Chondrocyte (in vitro differentiated cells): ENCODE measurements around the gene CHD9. TPM values are rescaled to one million over a fixed set of nuclear protein-coding genes. Genes with fewer than 3 reads are reported as not detected.

Experiments used
- DNase-seq: peaks from one replicate; pipeline ENCODE4 v3.0.0; 2021; ENCODE audit warnings: mixed read lengths, low spot score
- H3K27ac Mint-ChIP-seq: one replicate; pipeline ENCODE4 v1.8.0; 2021; ENCODE audit warnings: mild to moderate bottlenecking, moderate library complexity, mixed read lengths; ENCODE audit not compliant: unreplicated experiment
- H3K27me3 Mint-ChIP-seq: 2 replicates; pipeline ENCODE4 v1.8.0; 2021; ENCODE audit warnings: low read depth, mixed read lengths
- H3K36me3 Mint-ChIP-seq: 2 replicates; pipeline ENCODE4 v1.8.0; 2021; ENCODE audit warnings: low read depth, mixed read lengths
- H3K4me1 Mint-ChIP-seq: 2 replicates; pipeline ENCODE4 v1.8.0; 2021; ENCODE audit warnings: low read depth, mild to moderate bottlenecking, mixed read lengths
- H3K4me3 Mint-ChIP-seq: one replicate; pipeline ENCODE4 v1.8.0; 2021; ENCODE audit warnings: mild to moderate bottlenecking, moderate library complexity, mixed read lengths; ENCODE audit not compliant: unreplicated experiment
- H3K9me3 Mint-ChIP-seq: 2 replicates; pipeline ENCODE4 v1.8.0; 2021; ENCODE audit warnings: low read depth, mixed read lengths
- long read RNA-seq: library from polyadenylated mRNA; stranded (forward); transcript quantifications from one replicate; pipeline ENCODE4 v2.0.0, GENCODE V29; 2021
- total RNA-seq: library from RNA; stranded (reverse); gene quantifications from 3 replicates; pipeline ENCODE4 v1.2.1, GENCODE V29; 2021
- TF ChIP-seq, protein P1 (sequence below): fragments of 200-600 bp; sonication (generic); IDR thresholded peaks from 2 replicates; pipeline ENCODE4 v1.5.0; 2021; ENCODE audit warnings: antibody characterized with exemption, mild to moderate bottlenecking, moderate library complexity

CHD9 gene, protein sequence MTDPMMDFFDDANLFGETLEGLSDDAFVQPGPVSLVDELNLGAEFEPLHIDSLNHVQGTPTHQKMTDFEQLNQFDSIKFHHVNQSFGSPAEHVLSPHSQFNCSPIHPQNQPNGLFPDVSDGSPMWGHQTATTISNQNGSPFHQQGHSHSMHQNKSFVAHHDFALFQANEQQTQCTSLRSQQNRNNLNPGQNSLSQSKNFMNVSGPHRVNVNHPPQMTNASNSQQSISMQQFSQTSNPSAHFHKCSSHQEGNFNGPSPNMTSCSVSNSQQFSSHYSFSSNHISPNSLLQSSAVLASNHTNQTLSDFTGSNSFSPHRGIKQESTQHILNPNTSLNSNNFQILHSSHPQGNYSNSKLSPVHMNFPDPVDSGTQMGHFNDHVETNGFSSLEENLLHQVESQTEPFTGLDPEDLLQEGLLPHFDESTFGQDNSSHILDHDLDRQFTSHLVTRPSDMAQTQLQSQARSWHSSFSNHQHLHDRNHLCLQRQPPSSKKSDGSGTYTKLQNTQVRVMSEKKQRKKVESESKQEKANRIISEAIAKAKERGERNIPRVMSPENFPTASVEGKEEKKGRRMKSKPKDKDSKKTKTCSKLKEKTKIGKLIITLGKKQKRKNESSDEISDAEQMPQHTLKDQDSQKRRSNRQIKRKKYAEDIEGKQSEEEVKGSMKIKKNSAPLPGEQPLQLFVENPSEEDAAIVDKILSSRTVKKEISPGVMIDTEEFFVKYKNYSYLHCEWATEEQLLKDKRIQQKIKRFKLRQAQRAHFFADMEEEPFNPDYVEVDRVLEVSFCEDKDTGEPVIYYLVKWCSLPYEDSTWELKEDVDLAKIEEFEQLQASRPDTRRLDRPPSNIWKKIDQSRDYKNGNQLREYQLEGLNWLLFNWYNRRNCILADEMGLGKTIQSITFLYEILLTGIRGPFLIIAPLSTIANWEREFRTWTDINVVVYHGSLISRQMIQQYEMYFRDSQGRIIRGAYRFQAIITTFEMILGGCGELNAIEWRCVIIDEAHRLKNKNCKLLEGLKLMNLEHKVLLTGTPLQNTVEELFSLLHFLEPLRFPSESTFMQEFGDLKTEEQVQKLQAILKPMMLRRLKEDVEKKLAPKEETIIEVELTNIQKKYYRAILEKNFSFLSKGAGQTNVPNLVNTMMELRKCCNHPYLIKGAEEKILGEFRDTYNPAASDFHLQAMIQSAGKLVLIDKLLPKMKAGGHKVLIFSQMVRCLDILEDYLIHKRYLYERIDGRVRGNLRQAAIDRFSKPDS (N-terminal part only)
- total RNA-seq: 68.6 to 116 TPM (median 72.7 TPM) in 3 replicates
- long read RNA-seq, partial matches to known transcripts: 5 of 11 reads
- long read RNA-seq, other reads (novel, unspliced or antisense): 5 of 11 reads

DNA sequence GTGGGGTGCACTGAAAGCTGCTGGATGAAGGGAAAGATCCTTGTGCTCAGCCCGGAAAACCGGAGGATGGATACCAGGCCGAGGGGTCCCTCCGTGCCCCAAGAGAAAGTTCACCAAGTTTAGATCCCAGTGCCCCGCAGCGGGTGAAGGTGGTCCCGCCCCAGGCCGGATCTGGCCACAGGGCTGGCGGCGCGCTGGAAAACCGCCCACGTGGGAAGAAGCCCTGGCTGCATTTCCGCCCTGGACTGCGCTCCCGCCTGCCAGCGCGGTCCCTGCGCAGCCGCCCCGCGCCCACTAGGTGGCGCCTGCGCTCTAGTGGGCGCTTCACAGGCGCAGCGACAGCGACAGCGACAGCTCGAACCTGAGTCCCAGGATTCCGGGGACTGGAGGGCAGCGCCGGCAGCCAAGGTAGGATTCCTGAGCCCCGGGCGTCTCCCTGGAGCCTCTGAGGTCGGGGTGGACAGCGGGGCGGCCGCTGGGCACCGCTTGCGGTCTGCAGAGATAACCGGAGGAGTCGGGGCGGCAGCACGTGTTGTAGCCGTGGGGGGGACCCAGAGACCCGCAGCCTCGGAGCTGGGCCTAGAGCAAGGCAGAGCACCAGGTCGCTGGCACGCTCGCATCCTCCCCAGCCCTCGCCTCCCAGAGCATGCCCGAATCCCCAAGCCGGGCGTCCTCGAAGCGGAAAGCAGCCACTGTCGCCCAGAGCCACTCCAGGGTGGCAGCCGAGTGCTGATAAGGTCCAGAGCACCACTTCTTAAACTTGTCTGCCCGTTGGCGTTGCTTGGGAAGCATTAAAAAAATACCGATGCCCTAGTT lies at the start of gene CHD9:
TSS of gene CHD9 (plus strand) at position 322 of the 816 bp plus-strand sequence. CDS start 101,099 bp downstream, outside the sequence.
- Mint-ChIP-seq H3K4me1 (peaks cover 48% of the 10 kb centered on the region), H3K36me3 (peaks cover 2% of the 10 kb centered on the region), H3K27ac (peak within 1 kb of the TSS; percentile 97), H3K9me3 (no peaks in the 10 kb centered on the region), H3K27me3 (no peaks in the 10 kb centered on the region), H3K4me3 (peak within 1 kb of the TSS; percentile 86)
- TF ChIP-seq, protein P1, sequence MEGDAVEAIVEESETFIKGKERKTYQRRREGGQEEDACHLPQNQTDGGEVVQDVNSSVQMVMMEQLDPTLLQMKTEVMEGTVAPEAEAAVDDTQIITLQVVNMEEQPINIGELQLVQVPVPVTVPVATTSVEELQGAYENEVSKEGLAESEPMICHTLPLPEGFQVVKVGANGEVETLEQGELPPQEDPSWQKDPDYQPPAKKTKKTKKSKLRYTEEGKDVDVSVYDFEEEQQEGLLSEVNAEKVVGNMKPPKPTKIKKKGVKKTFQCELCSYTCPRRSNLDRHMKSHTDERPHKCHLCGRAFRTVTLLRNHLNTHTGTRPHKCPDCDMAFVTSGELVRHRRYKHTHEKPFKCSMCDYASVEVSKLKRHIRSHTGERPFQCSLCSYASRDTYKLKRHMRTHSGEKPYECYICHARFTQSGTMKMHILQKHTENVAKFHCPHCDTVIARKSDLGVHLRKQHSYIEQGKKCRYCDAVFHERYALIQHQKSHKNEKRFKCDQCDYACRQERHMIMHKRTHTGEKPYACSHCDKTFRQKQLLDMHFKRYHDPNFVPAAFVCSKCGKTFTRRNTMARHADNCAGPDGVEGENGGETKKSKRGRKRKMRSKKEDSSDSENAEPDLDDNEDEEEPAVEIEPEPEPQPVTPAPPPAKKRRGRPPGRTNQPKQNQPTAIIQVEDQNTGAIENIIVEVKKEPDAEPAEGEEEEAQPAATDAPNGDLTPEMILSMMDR: peak; percentile 100
- peak; percentile 95 for DNase-seq

DNA sequence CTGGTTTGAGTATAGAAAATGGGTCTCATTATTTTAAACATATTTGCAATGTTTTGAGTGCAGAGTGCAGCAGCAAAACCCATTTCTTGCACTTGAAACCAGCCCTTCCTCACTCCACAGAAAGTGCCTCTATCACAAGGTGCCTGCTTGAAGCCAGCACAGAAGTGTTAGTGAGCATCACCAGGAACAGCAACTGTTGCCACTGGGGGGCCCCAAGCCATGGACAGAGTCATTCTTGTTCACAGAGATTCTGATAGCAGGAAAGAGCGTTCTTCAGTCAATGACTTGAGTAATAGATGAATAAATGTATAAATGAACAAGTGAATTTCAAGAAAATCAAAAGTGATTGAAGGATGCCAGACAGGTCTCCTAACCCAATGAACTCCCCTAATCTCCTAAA lies 47.7 kb upstream of the CHD9 start:
- no peaks in the 10 kb centered on the region for H3K4me1 Mint-ChIP-seq
- H3K27ac Mint-ChIP-seq: no peak overlapping the region
- no peak overlapping the region for H3K4me3 Mint-ChIP-seq
- peaks cover 11% of the 10 kb centered on the region for H3K9me3 Mint-ChIP-seq
- peaks cover 24% of the 10 kb centered on the region for H3K27me3 Mint-ChIP-seq
- TF ChIP-seq, protein P1: no peak
- no peak for DNase-seq
- H3K36me3 Mint-ChIP-seq: no peaks in the 10 kb centered on the region

DNA sequence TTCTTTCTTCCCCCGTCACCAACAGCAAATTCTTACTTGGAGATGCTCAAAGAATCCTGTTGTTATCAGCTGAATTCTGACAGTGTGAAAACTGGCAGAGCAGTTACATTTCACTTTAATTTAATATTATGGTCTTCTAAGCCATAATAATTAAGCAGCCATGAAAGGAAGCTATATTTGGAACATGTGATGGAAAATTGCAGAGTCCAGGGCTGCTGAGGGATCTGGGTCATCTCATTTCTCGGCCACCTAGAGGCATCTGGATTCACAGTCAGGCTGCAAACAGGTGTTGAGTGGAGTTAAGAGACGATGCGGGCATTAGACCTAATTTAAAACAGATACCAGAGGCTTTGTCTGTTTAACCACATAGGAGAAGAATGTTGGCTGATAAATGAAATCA lies 40.5 kb upstream of the CHD9 start:
- Mint-ChIP-seq H3K9me3 (peaks cover 3% of the 10 kb centered on the region), H3K27me3 (peaks cover 18% of the 10 kb centered on the region), H3K36me3 (peaks cover 2% of the 10 kb centered on the region), H3K4me1 (no peaks in the 10 kb centered on the region), H3K4me3 (no peak overlapping the region), H3K27ac (no peak overlapping the region)
- TF ChIP-seq, protein P1: no peak
- DNase-seq: no peak

DNA sequence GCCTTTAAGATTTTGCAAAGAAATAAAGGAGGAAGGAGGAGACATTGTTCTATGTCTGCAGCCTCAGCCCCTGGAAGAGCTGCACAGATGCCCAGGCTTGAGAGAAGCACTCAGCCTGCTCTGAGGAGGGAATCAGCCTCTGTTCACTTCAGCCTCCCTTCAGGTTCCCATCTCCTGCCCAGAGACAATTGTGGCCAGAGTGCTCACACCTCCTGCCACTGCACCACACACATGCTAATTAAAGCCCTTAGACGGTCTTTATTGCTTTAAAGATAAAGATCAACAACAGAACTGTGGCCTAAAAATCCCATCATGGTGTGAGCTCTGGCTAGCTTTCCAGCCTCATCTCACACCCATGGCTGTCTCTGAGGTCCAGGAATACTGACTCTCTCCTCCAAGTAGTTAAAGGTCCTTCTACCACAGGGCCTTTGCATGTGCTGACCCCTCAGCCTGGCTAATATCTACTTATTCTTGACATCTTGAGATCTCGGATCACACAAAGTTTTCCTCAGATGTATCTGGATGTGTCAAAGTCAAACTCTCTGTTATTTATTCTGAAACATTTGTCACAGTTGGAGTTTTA lies 35.9 kb upstream of the CHD9 start:
- Mint-ChIP-seq H3K9me3 (no peaks in the 10 kb centered on the region), H3K4me1 (no peaks in the 10 kb centered on the region), H3K27ac (no peak overlapping the region), H3K27me3 (peaks cover 10% of the 10 kb centered on the region), H3K36me3 (peaks cover 2% of the 10 kb centered on the region), H3K4me3 (no peak overlapping the region)
- DNase-seq: no peak
- TF ChIP-seq, protein P1: no peak
